Measurements from ENCODE around the gene PKD1L1.

PKD1L1 gene

DNA sequence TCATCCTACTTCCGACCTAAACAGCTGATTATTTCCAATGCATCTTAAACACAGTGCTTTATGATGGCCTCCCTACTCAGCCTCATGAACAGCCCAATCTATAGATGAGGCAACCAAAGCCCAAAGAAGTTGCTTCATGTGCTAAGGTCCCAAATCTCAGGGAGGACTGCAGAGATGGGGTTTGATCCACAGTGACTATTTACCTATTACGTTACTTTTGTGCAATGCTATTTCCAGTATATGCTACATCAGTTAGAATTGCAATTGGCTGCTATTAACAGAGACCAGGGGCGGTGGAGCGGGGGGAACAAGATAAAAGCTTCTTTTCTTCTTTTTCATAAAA lies 213.3 kb downstream of the PKD1L1 start:
- no peak for DNase-seq (ENCODE audit: low read depth)

DNA sequence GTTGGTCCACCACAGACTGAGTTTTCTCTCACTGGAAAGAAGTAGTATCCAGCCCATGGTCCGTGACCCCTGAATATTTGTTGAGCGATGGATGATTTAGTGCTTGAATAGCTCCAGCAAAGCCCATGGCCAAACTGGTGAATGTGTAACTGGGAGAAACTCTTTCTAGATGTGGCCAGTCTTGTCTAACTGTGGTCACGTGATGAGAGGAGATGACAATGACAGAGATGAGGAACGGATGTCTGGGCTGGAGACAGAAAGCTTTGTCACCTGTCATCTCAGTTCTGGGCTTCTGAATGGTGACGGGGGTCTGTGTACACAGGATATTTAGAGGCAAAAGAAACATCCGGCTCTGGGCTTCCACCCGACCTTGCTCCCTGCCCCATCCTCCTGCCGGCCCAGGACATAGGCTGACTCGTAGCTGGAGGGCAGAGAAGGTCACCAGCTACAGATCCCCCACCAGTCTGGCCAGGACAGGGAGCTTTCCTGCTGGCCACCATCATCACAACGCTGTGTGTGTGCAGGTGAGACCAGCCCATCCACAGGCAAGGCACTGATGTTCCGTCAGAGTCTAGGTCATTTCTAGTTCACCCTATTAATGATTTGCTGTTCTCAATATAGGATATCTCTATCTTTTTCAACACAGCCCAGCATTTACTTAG lies 213.8 kb downstream of the PKD1L1 start:
- DNase-seq (ENCODE audit: low read depth) = no peak

- no peak for DNase-seq (ENCODE audit: low read depth)
These were observed 218.1 kb downstream of the PKD1L1 start for GRCh38 chr7:47730142-47730541.

DNA sequence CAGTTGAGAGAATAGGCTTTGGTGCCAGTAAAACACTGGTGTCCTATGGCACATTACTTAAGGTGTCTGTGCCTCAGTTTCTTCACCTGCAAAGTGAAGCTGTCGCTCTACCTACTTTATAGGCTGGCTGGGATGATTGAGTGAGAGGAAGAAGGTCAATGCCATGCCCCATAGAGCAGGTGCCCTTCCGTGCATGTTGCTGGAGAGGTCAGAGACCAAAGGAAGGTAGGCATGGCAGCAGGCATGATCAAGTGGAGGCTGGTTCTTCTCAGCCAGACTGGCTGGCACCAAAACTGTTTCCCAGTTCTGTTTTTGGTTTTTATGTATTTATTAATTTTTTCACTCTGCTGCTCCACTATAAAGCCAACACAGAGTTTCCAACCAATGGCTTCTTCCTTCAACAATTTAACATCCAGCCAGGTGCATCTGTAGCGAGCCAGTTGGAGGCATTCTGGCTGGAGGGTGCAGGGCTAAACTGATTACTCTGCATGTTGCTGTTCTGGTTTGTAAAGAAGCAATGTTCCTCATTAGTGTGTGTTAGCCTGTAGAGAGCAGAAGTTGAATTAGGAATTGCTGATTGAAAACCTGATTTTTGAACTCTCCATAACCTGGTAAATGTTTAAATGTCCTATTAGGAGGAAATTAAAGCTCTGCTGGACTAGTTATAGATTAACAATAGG lies 222.1 kb downstream of the PKD1L1 start:
- no peak for DNase-seq (ENCODE audit: low read depth)

GRCh38 chr7:47725031-47725780 lies 223.1 kb downstream of the PKD1L1 start:
- DNase-seq (ENCODE audit: low read depth) = no peak

All from stimulated activated CD8-positive, alpha-beta memory T cell treated with anti-CD3 and anti-CD28 coated beads, Interleukin-7, amount 100 ng/mL, for 24 hours (primary cell).